ENCODE data around the gene MIPOL1. TPM values are rescaled to one million over a fixed set of nuclear protein-coding genes. Genes with fewer than 3 reads are reported as not detected.

Gene MIPOL1
- total and polyA plus RNA-seq, 12 donors: 1.1 to 9.2 (median 5.4) TPM

GRCh38 chr14:37515771-37516170 lies 318.0 kb downstream of the MIPOL1 start:
- 86 to 87% methylated on average over 3 of the region's 3 CpGs for WGBS, 2 donors
- no peak overlapping the region for H3K27ac ChIP-seq
- ATAC-seq (no peak), DNase-seq (no peak)
- H3K36me3 ChIP-seq: no peaks in the 10 kb centered on the region
- intact Hi-C loops (cut with DNase I): no loop called here
- H3K9me3 ChIP-seq: no peaks in the 10 kb centered on the region
- TF ChIP-seq CTCF (IDR thresholded peaks at IDR 0.05): no peak
- no peak overlapping the region for H3K4me3 ChIP-seq
- H3K27me3 ChIP-seq: no peaks in the 10 kb centered on the region
- H3K4me1 ChIP-seq: no peaks in the 10 kb centered on the region

- H3K4me3 ChIP-seq: no peak overlapping the region
- intact Hi-C loops (cut with DNase I): loop anchor here in 1 of 10 donors (10.0 kb wide), 1 partner anchor 242 kb away; no protein-coding TSS in a partner anchor
- no peak for DNase-seq
- H3K36me3 ChIP-seq: no peaks in the 10 kb centered on the region
- WGBS, 2 donors: 85 to 91% methylated on average over 2 of the region's 2 CpGs
- H3K4me1 ChIP-seq: no peaks in the 10 kb centered on the region
- no peak overlapping the region for H3K27ac ChIP-seq
- no peak for TF ChIP-seq CTCF (IDR thresholded peaks at IDR 0.05)
- ATAC-seq: no peak
- H3K27me3 ChIP-seq: no peaks in the 10 kb centered on the region
- H3K9me3 ChIP-seq: no peaks in the 10 kb centered on the region
Observed at GRCh38 chr14:37526994-37527393, 329.3 kb downstream of the MIPOL1 start.

GRCh38 chr14:37539992-37540391 lies 342.3 kb downstream of the MIPOL1 start:
- H3K27me3 ChIP-seq: no peaks in the 10 kb centered on the region
- H3K36me3 ChIP-seq: no peaks in the 10 kb centered on the region
- no peak overlapping the region for H3K4me3 ChIP-seq
- H3K9me3 ChIP-seq: no peaks in the 10 kb centered on the region
- no peak for DNase-seq
- ATAC-seq: no peak
- TF ChIP-seq CTCF (IDR thresholded peaks at IDR 0.05): no peak
- no peaks in the 10 kb centered on the region for H3K4me1 ChIP-seq
- whole genome bisulfite sequencing, 2 donors: 85 to 91% methylated on average over 1 of the region's 1 CpG
- H3K27ac ChIP-seq: no peak overlapping the region
- intact Hi-C loops (cut with DNase I): no loop called here

GRCh38 chr14:37544407-37544806 lies 346.7 kb downstream of the MIPOL1 start:
- no peaks in the 10 kb centered on the region for H3K27me3 ChIP-seq
- H3K9me3 ChIP-seq: no peaks in the 10 kb centered on the region
- no peaks in the 10 kb centered on the region for H3K36me3 ChIP-seq
- DNase-seq: no peak
- intact Hi-C loops (cut with DNase I): no loop called here
- WGBS, 2 donors: 58 to 65% methylated on average over 2 of the region's 2 CpGs
- no peak overlapping the region for H3K4me3 ChIP-seq
- H3K4me1 ChIP-seq: no peaks in the 10 kb centered on the region
- H3K27ac ChIP-seq: no peak overlapping the region
- ATAC-seq: no peak
- no peak for TF ChIP-seq CTCF (IDR thresholded peaks at IDR 0.05)

GRCh38 chr14:37545174-37545573 lies 347.4 kb downstream of the MIPOL1 start:
- no peak for TF ChIP-seq CTCF (IDR thresholded peaks at IDR 0.05)
- no peaks in the 10 kb centered on the region for H3K36me3 ChIP-seq
- DNase-seq: no peak

More at GRCh38 chr14:37545174-37545573, 347.4 kb downstream of the MIPOL1 start:
- no peak overlapping the region for H3K27ac ChIP-seq
- intact Hi-C loops (cut with DNase I): no loop called here
- no peaks in the 10 kb centered on the region for H3K9me3 ChIP-seq
- H3K27me3 ChIP-seq: no peaks in the 10 kb centered on the region
- ATAC-seq: no peak
- no peaks in the 10 kb centered on the region for H3K4me1 ChIP-seq
- no peak overlapping the region for H3K4me3 ChIP-seq
